ENCODE results near the gene DDOST.

DDOST gene

GRCh38 chr1:20632386-20632785, 28.8 kb downstream of the DDOST start:
- no peaks in the 10 kb centered on the region for H3K9me2 ChIP-seq (replicated peaks; ENCODE audit: insufficient read depth, low read length)
- no peak overlapping the region for H3K4me2 ChIP-seq (ENCODE audit: low read depth, low read length, poor library complexity, severe bottlenecking)
- H3K79me2 ChIP-seq (ENCODE audit: insufficient read depth, low read length) = no peaks in the 10 kb centered on the region
- no peak for TF ChIP-seq EZH2phosphoT487 (conservative IDR thresholded peaks at IDR 0.05; ENCODE audit: low read length)
- TF ChIP-seq, protein P1, sequence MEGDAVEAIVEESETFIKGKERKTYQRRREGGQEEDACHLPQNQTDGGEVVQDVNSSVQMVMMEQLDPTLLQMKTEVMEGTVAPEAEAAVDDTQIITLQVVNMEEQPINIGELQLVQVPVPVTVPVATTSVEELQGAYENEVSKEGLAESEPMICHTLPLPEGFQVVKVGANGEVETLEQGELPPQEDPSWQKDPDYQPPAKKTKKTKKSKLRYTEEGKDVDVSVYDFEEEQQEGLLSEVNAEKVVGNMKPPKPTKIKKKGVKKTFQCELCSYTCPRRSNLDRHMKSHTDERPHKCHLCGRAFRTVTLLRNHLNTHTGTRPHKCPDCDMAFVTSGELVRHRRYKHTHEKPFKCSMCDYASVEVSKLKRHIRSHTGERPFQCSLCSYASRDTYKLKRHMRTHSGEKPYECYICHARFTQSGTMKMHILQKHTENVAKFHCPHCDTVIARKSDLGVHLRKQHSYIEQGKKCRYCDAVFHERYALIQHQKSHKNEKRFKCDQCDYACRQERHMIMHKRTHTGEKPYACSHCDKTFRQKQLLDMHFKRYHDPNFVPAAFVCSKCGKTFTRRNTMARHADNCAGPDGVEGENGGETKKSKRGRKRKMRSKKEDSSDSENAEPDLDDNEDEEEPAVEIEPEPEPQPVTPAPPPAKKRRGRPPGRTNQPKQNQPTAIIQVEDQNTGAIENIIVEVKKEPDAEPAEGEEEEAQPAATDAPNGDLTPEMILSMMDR (IDR thresholded peaks at IDR 0.05; ENCODE audit: insufficient read depth, low read length, poor library complexity, severe bottlenecking) = no peak
- H3K9ac ChIP-seq (ENCODE audit: low read length) = no peak overlapping the region
- no peaks in the 10 kb centered on the region for H3K9me3 ChIP-seq (ENCODE audit: insufficient read depth, low read length)
- H3K4me3 ChIP-seq (ENCODE audit: insufficient read depth, low read length, poor library complexity, severe bottlenecking) = no peak overlapping the region
- H4K20me1 ChIP-seq (ENCODE audit: low read depth, low read length) = no peaks in the 10 kb centered on the region
- no peaks in the 10 kb centered on the region for H3K27me3 ChIP-seq (ENCODE audit: low read length)
- no peak overlapping the region for H3K27ac ChIP-seq (ENCODE audit: low read depth, low read length)
- no peaks in the 10 kb centered on the region for H3F3A ChIP-seq (ENCODE audit: insufficient read depth)
- no peaks in the 10 kb centered on the region for H3K36me3 ChIP-seq (ENCODE audit: low read length)
- no peak overlapping the region for H2AFZ ChIP-seq (ENCODE audit: low read depth, low read length, severe bottlenecking)

DNA sequence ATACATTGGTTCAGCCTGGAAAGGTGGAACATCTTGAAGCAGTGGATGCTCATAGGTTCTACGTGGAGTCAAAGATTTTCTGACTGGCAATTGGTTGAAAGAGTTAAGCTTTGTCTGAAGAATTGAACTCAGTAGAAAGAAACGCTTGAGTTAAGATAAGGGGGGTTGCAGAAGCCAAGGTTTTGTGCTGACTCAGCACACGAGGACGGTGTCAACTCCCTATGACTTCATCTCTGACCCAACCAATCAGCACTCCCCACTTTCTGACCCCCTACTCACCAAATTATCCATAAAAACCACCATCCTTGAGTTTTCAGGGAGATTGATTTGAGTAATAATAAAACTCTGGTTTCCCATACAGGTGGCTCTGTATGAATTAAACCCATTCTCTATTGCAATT, 30.4 kb downstream of the DDOST start:
- no peaks in the 10 kb centered on the region for H3K36me3 ChIP-seq (ENCODE audit: low read length)
- no peaks in the 10 kb centered on the region for H3K9me2 ChIP-seq (replicated peaks; ENCODE audit: insufficient read depth, low read length)
- H3K79me2 ChIP-seq (ENCODE audit: insufficient read depth, low read length) = no peaks in the 10 kb centered on the region
- TF ChIP-seq EZH2phosphoT487 (conservative IDR thresholded peaks at IDR 0.05; ENCODE audit: low read length) = no peak
- TF ChIP-seq, protein P1 (IDR thresholded peaks at IDR 0.05; ENCODE audit: insufficient read depth, low read length, poor library complexity, severe bottlenecking) = no peak
- H3K4me3 ChIP-seq (ENCODE audit: insufficient read depth, low read length, poor library complexity, severe bottlenecking) = no peak overlapping the region
- no peak overlapping the region for H2AFZ ChIP-seq (ENCODE audit: low read depth, low read length, severe bottlenecking)
- no peaks in the 10 kb centered on the region for H4K20me1 ChIP-seq (ENCODE audit: low read depth, low read length)
- H3K27ac ChIP-seq (ENCODE audit: low read depth, low read length) = no peak overlapping the region
- H3K9ac ChIP-seq (ENCODE audit: low read length) = no peak overlapping the region
- H3K4me2 ChIP-seq (ENCODE audit: low read depth, low read length, poor library complexity, severe bottlenecking) = no peak overlapping the region
- no peaks in the 10 kb centered on the region for H3F3A ChIP-seq (ENCODE audit: insufficient read depth)
- H3K27me3 ChIP-seq (ENCODE audit: low read length) = no peaks in the 10 kb centered on the region
- no peaks in the 10 kb centered on the region for H3K9me3 ChIP-seq (ENCODE audit: insufficient read depth, low read length)

- Histone ChIP-seq H3F3A (ENCODE audit: insufficient read depth) (no peaks in the 10 kb centered on the region), H3K27me3 (ENCODE audit: low read length) (no peaks in the 10 kb centered on the region), H3K9ac (ENCODE audit: low read length) (no peak overlapping the region), H2AFZ (ENCODE audit: low read depth, low read length, severe bottlenecking) (no peak overlapping the region), H3K4me2 (ENCODE audit: low read depth, low read length, poor library complexity, severe bottlenecking) (no peak overlapping the region), H3K27ac (ENCODE audit: low read depth, low read length) (no peak overlapping the region), H4K20me1 (ENCODE audit: low read depth, low read length) (no peaks in the 10 kb centered on the region), H3K79me2 (ENCODE audit: insufficient read depth, low read length) (no peaks in the 10 kb centered on the region), H3K9me3 (ENCODE audit: insufficient read depth, low read length) (no peaks in the 10 kb centered on the region), H3K36me3 (ENCODE audit: low read length) (no peaks in the 10 kb centered on the region), H3K4me3 (ENCODE audit: insufficient read depth, low read length, poor library complexity, severe bottlenecking) (no peak overlapping the region), H3K9me2 (replicated peaks; ENCODE audit: insufficient read depth, low read length) (no peaks in the 10 kb centered on the region)
- TF ChIP-seq, protein P1 (IDR thresholded peaks at IDR 0.05; ENCODE audit: insufficient read depth, low read length, poor library complexity, severe bottlenecking) = no peak
- TF ChIP-seq EZH2phosphoT487 (conservative IDR thresholded peaks at IDR 0.05; ENCODE audit: low read length) = no peak
These were observed 34.6 kb downstream of the DDOST start for GRCh38 chr1:20626524-20626923.

- TF ChIP-seq, protein P1 (IDR thresholded peaks at IDR 0.05; ENCODE audit: insufficient read depth, low read length, poor library complexity, severe bottlenecking) = no peak
- no peak for TF ChIP-seq EZH2phosphoT487 (conservative IDR thresholded peaks at IDR 0.05; ENCODE audit: low read length)
- Histone ChIP-seq H2AFZ (ENCODE audit: low read depth, low read length, severe bottlenecking) (no peak overlapping the region), H3K9me2 (replicated peaks; ENCODE audit: insufficient read depth, low read length) (no peaks in the 10 kb centered on the region), H3K79me2 (ENCODE audit: insufficient read depth, low read length) (no peaks in the 10 kb centered on the region), H3F3A (ENCODE audit: insufficient read depth) (no peaks in the 10 kb centered on the region), H3K4me2 (ENCODE audit: low read depth, low read length, poor library complexity, severe bottlenecking) (no peak overlapping the region), H3K9me3 (ENCODE audit: insufficient read depth, low read length) (no peaks in the 10 kb centered on the region), H3K9ac (ENCODE audit: low read length) (no peak overlapping the region), H4K20me1 (ENCODE audit: low read depth, low read length) (no peaks in the 10 kb centered on the region), H3K4me3 (ENCODE audit: insufficient read depth, low read length, poor library complexity, severe bottlenecking) (no peak overlapping the region), H3K36me3 (ENCODE audit: low read length) (no peaks in the 10 kb centered on the region), H3K27me3 (ENCODE audit: low read length) (no peaks in the 10 kb centered on the region), H3K27ac (ENCODE audit: low read depth, low read length) (no peak overlapping the region)
These were observed 35.1 kb downstream of the DDOST start for GRCh38 chr1:20626098-20626427.

All from SU-DHL-6 (cell line).